Astrocyte (in vitro differentiated cells and primary cell): Measurements from ENCODE around the gene CNOT1. TPM values are rescaled to one million over a fixed set of nuclear protein-coding genes. Genes with fewer than 3 reads are reported as not detected.

Experiments
- DNase-seq: peaks from one replicate; pipeline ENCODE4 v3.0.0-alpha.2; 2010; ENCODE audit warnings: low read depth
- FAIRE-seq: peaks from 2 replicates; lab custom pipeline; 2011; peaks lifted over from hg19 to GRCh38; lab: Jason Lieb, UNC
- H2AFZ ChIP-seq: 2 replicates; pipeline ENCODE4 v1.6.0; 2012; ENCODE audit warnings: low read depth, low read length, inconsistent platforms
- H3K27ac ChIP-seq: 2 replicates; pipeline ENCODE4 v1.5.1; 2011; ENCODE audit warnings: low read depth, low read length, inconsistent platforms
- H3K27me3 ChIP-seq: 2 replicates; pipeline ENCODE4 v1.6.0; 2011; ENCODE audit warnings: low read length, inconsistent platforms; ENCODE audit not compliant: insufficient read depth
- H3K36me3 ChIP-seq: 2 replicates; pipeline ENCODE4 v1.5.1; 2011; ENCODE audit warnings: low read length, inconsistent platforms; ENCODE audit not compliant: insufficient read depth
- H3K4me1 ChIP-seq: 2 replicates; pipeline ENCODE4 v1.5.1; 2011; ENCODE audit warnings: low read length, inconsistent platforms; ENCODE audit not compliant: insufficient read depth
- H3K4me2 ChIP-seq: 2 replicates; pipeline ENCODE4 v1.6.0; 2012; ENCODE audit warnings: low read length, inconsistent platforms
- H3K4me3 ChIP-seq: 2 replicates; pipeline ENCODE4 v1.5.1; 2011; ENCODE audit warnings: low read depth, mild to moderate bottlenecking, low read length, inconsistent platforms; ENCODE audit not compliant: insufficient read depth
- H3K79me2 ChIP-seq: 2 replicates; pipeline ENCODE4 v1.6.0; 2012; ENCODE audit warnings: mild to moderate bottlenecking, low read length, inconsistent platforms; ENCODE audit not compliant: insufficient read depth
- H3K9ac ChIP-seq: 2 replicates; pipeline ENCODE4 v1.6.0; 2012; ENCODE audit warnings: mild to moderate bottlenecking, low read length, inconsistent platforms
- H3K9me3 ChIP-seq: 2 replicates; pipeline ENCODE4 v1.5.1; 2012; ENCODE audit warnings: low read depth, mild to moderate bottlenecking, low read length, inconsistent platforms; ENCODE audit not compliant: insufficient read depth
- H4K20me1 ChIP-seq: 2 replicates; pipeline ENCODE4 v1.6.0; 2012; ENCODE audit warnings: low read length, inconsistent platforms; ENCODE audit not compliant: insufficient read depth
- H3K27ac Mint-ChIP-seq: one replicate; pipeline ENCODE4 v1.8.0; 2021; ENCODE audit warnings: mild to moderate bottlenecking, mixed read lengths; ENCODE audit not compliant: unreplicated experiment
- H3K27me3 Mint-ChIP-seq: one replicate; pipeline ENCODE4 v1.8.0; 2021; ENCODE audit warnings: low read depth, mixed read lengths; ENCODE audit not compliant: unreplicated experiment
- H3K36me3 Mint-ChIP-seq: one replicate; pipeline ENCODE4 v1.8.0; 2021; ENCODE audit warnings: low read depth, mixed read lengths; ENCODE audit not compliant: unreplicated experiment
- H3K4me1 Mint-ChIP-seq: one replicate; pipeline ENCODE4 v1.8.0; 2021; ENCODE audit warnings: low read depth, mixed read lengths; ENCODE audit not compliant: unreplicated experiment
- H3K4me3 Mint-ChIP-seq: one replicate; pipeline ENCODE4 v1.8.0; 2021; ENCODE audit warnings: mild to moderate bottlenecking, moderate library complexity, mixed read lengths; ENCODE audit not compliant: unreplicated experiment
- H3K9me3 Mint-ChIP-seq: one replicate; pipeline ENCODE4 v1.8.0; 2021; ENCODE audit warnings: mild to moderate bottlenecking, mixed read lengths; ENCODE audit not compliant: unreplicated experiment
- CTCF ChIP-seq: IDR thresholded peaks from 2 replicates; pipeline ENCODE4 v1.5.1; 2011; ENCODE audit warnings: low read depth, mild to moderate bottlenecking, inconsistent platforms, low read length, moderate library complexity; ENCODE audit not compliant: insufficient read depth
- EZH2 ChIP-seq: IDR thresholded peaks from 2 replicates; pipeline ENCODE4 v1.6.1; 2012; ENCODE audit warnings: mild to moderate bottlenecking, low read length, inconsistent platforms; ENCODE audit not compliant: insufficient read depth
- total RNA-seq: library from RNA; stranded (reverse); gene quantifications from 2 replicates; pipeline ENCODE4 v1.2.1, GENCODE V29; 2021

CNOT1 gene
- total RNA-seq, 1 donor from 2014 or later = 212 TPM

- FAIRE-seq (no peak), DNase-seq (no peak)
- peaks cover 61% of the 10 kb centered on the region for H3K27me3 Mint-ChIP-seq
- TF ChIP-seq CTCF (no peak), EZH2 (no peak)
- Histone ChIP-seq H4K20me1 (no peaks in the 10 kb centered on the region), H3K9ac (no peak overlapping the region), H3K27me3 (peaks cover 13% of the 10 kb centered on the region), H2AFZ (no peak overlapping the region), H3K27ac (no peak overlapping the region), H3K36me3 (no peaks in the 10 kb centered on the region), H3K79me2 (no peaks in the 10 kb centered on the region), H3K4me1 (no peaks in the 10 kb centered on the region), H3K4me3 (no peak overlapping the region), H3K9me3 (no peaks in the 10 kb centered on the region), H3K4me2 (no peak overlapping the region)
- peaks cover 4% of the 10 kb centered on the region for H3K9me3 Mint-ChIP-seq
- peaks cover 3% of the 10 kb centered on the region for H3K36me3 Mint-ChIP-seq
- no peak overlapping the region for H3K4me3 Mint-ChIP-seq
- H3K27ac Mint-ChIP-seq = no peak overlapping the region
- no peaks in the 10 kb centered on the region for H3K4me1 Mint-ChIP-seq
Observed at GRCh38 chr16:58471209-58471975, 158.2 kb downstream of the CNOT1 start.

Other genes starting within 250 kb of the CNOT1 start
- gene GINS3, start 237.4 kb downstream of the CNOT1 start, total RNA-seq = 2.5 and 3.6 TPM in 2 replicates
- gene NDRG4, start 129.7 kb downstream of the CNOT1 start, total RNA-seq = 21.9 and 22.2 TPM in 2 replicates
- gene SETD6, start 114.3 kb downstream of the CNOT1 start, total RNA-seq = 6.7 and 7.4 TPM in 2 replicates
- gene SLC38A7, start 54.9 kb upstream of the CNOT1 start, total RNA-seq = 40.2 TPM in 2 replicates
- gene GOT2, start 104.5 kb upstream of the CNOT1 start, total RNA-seq = 100 and 106 TPM in 2 replicates